ENCODE results near the gene GRIK4.

- TF ChIP-seq CTCF (conservative IDR thresholded peaks at IDR 0.05; ENCODE audit: low read depth, low read length) (no peak), POLR2A (IDR thresholded peaks at IDR 0.05; ENCODE audit: low read depth, low read length) (no peak), CEBPB (IDR thresholded peaks at IDR 0.05; ENCODE audit: low read depth, low read length) (no peak), MXI1 (IDR thresholded peaks at IDR 0.05; ENCODE audit: borderline replicate concordance, low read depth, low read length) (no peak), USF2 (IDR thresholded peaks at IDR 0.05; ENCODE audit: low read depth, low read length) (no peak)
Measured at GRCh38 chr11:120595557-120595956, 84.0 kb downstream of the GRIK4 start.
